Fibroblast of skin of back (primary cell): ENCODE results near the gene OCIAD2.
A peak's percentile ranks its signal among the peaks of the same experiment; 100 is the strongest.
"Not testable (repeated sequence)": the region's sequence is repeated elsewhere in the genome, so short reads cannot be mapped to it uniquely, and the experiment has no call there.

Experiments used
- DNase-seq: peaks from one replicate; pipeline ENCODE4 v3.0.0-alpha.2; 2013

Gene OCIAD2

GRCh38 chr4:48905363-48906015, 1.1 kb downstream of the OCIAD2 start:
- DNase-seq = peak; percentile 45

- peak; percentile 83 for DNase-seq
Measured at GRCh38 chr4:48904541-48905142, 1.9 kb downstream of the OCIAD2 start.

- no peak for DNase-seq
Measured at GRCh38 chr4:48904101-48904500, 2.5 kb downstream of the OCIAD2 start.

GRCh38 chr4:48902266-48902665, 4.3 kb downstream of the OCIAD2 start:
- DNase-seq = peak; percentile 28

GRCh38 chr4:48901196-48901595, 5.4 kb downstream of the OCIAD2 start:
- DNase-seq = no peak

GRCh38 chr4:48899950-48900349, 6.6 kb downstream of the OCIAD2 start:
- peak; percentile 30 for DNase-seq

GRCh38 chr4:48899432-48899749, 7.2 kb downstream of the OCIAD2 start:
- DNase-seq = no peak

GRCh38 chr4:48898733-48899431, 7.7 kb downstream of the OCIAD2 start:
- DNase-seq = peak; percentile 42

GRCh38 chr4:48896845-48897244, 9.7 kb downstream of the OCIAD2 start:
- no peak for DNase-seq

GRCh38 chr4:48891028-48891619, 15.4 kb downstream of the OCIAD2 start:
- no peak for DNase-seq

GRCh38 chr4:48889750-48890149, 16.8 kb downstream of the OCIAD2 start:
- DNase-seq = not testable (repeated sequence)

- DNase-seq = not testable (repeated sequence)
Measured at GRCh38 chr4:48881646-48882045, 24.9 kb downstream of the OCIAD2 start.

- no peak for DNase-seq
Measured at GRCh38 chr4:48879561-48880442, 26.8 kb downstream of the OCIAD2 start.

GRCh38 chr4:48877827-48878535, 28.6 kb downstream of the OCIAD2 start:
- no peak for DNase-seq

- not testable (repeated sequence) for DNase-seq
Measured at GRCh38 chr4:48864696-48865095, 41.9 kb downstream of the OCIAD2 start.

GRCh38 chr4:48863728-48864127, 42.8 kb downstream of the OCIAD2 start:
- DNase-seq = no peak

- DNase-seq = peak; percentile 23
Measured at GRCh38 chr4:48862661-48863060, 43.9 kb downstream of the OCIAD2 start.

GRCh38 chr4:48862038-48862437, 44.5 kb downstream of the OCIAD2 start:
- DNase-seq = no peak

GRCh38 chr4:48858130-48858529, 48.4 kb downstream of the OCIAD2 start:
- no peak for DNase-seq

GRCh38 chr4:48854982-48855381, 51.6 kb downstream of the OCIAD2 start:
- DNase-seq = no peak

- no peak for DNase-seq
Measured at GRCh38 chr4:48854395-48854683, 52.2 kb downstream of the OCIAD2 start.
